Right renal cortex interstitium (tissue), 3 donors: Measurements from ENCODE around the gene ADAMTS17. TPM values are rescaled to one million over a fixed set of nuclear protein-coding genes. Genes with fewer than 3 reads are reported as not detected.

Experiments
- DNase-seq, 3 donors: peaks; one replicate each; pipeline ENCODE4 v3.0.0-alpha.2; 2013; ENCODE audit warnings: low read depth in 3 of 3, low spot score in 2 of 3
- polyA plus RNA-seq, 3 donors: library from polyadenylated mRNA; unstranded; fragments of 120-200 nt; gene quantifications; one replicate each; pipeline ENCODE4 v1.2.1, GENCODE V29; 2013; ENCODE audit not compliant: insufficient read length in 3 of 3

Gene ADAMTS17
- polyA plus RNA-seq, 3 donors: 1.4 to 2.1 (median 2.1) TPM

DNA sequence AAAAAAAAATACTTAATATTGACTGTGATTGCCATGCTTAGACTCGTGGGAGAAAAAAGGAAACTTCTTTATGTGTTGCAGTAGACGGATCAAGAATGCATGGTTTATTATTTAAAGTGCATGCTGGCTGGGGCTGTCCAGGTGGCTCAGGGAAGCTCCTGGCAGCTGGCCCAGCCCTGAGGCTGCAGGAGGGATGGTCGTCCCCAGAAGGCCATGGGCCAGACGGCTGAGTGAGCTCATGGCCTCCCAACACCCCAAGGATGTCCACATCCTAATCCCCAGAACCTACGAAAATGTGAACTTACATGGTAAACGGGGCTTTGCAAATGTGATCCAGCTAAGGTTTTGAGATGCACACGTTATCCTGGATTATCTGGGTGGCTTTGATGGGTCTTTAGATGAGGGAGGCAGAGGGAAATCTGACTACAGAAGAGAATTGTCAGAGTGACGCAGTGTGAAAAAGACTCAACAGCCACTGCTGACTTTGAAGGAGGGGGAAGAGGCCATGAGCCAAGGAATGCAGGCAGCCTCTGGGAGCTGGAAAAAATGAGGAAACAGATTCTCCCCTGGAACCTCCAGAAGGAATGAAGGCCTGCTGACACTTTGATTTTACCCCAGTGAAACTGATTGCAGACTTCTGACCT lies 29.8 kb downstream of the ADAMTS17 start:
- DNase-seq: no peak

- no peak for DNase-seq
Measured at GRCh38 chr15:100311154-100311625, 30.6 kb downstream of the ADAMTS17 start.

- DNase-seq: no peak
Measured at GRCh38 chr15:100310513-100311153, 31.1 kb downstream of the ADAMTS17 start.

GRCh38 chr15:100310041-100310405 lies 31.8 kb downstream of the ADAMTS17 start:
- DNase-seq: no peak

GRCh38 chr15:100309109-100310040 lies 32.4 kb downstream of the ADAMTS17 start:
- DNase-seq: no peak

- DNase-seq: no peak
Measured at GRCh38 chr15:100308608-100309007, 33.2 kb downstream of the ADAMTS17 start.

DNA sequence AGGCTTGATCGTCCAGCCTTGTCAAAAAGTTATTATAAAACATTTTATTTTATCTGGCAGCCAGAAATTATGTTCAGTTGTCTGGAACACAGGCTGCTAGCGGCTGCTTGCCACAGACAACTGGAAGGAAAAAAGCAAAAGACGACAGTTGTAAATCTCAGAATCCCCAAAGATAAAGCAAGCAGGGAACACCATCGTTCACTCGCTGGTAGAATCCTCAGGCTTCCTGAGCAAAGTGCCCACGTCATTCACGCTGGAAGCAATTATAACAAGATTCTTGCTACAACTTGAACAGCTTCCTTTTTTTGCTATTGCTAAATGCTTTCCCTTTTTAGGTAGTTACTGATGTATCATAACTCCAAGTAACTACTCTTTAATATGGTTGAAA lies 33.6 kb downstream of the ADAMTS17 start:
- DNase-seq: no peak

DNA sequence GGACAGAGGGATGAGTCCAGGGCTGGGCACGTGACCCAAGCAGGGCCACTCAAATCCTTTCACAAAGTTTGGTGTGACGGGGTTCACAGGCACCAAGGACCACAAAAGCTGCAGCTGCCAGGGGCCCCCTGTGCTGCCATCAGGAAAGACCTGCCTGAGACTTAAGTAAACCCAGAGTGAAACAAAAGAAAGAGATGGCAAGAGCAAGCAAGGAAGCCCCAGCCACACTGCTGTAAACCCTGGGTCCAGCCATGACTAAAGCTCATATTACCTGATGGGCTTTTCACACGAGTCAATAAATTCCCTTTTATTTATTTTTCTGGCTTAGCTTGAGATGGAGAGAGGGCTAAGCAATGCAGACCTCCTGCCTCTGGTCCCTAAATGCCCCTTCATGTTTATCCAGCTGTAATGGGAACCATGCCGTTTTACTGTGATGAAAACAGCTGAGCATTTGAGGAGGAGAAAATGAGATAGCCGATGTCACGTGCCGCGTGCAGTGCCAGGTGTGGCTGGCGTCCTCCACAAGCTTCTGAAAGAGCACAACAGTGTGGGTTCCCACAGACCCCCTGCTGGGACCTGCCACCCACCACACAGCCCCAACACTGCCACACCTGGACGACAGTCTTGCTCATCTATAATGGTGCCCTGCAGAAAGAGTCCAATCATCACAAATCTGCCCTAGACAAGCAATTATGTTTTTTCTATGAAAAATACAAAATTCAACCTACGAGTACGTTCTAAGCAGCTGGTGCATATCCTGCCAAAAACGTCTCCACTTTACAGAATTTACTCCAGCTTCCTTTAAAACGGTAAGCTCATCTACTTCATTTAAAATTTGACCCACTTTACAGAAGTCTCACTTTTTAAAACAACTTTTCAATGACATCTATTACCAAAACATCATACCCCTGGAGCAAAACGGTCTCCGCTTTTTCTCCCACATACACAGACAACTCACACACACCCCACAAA lies 34.2 kb downstream of the ADAMTS17 start:
- DNase-seq: no peak

DNA sequence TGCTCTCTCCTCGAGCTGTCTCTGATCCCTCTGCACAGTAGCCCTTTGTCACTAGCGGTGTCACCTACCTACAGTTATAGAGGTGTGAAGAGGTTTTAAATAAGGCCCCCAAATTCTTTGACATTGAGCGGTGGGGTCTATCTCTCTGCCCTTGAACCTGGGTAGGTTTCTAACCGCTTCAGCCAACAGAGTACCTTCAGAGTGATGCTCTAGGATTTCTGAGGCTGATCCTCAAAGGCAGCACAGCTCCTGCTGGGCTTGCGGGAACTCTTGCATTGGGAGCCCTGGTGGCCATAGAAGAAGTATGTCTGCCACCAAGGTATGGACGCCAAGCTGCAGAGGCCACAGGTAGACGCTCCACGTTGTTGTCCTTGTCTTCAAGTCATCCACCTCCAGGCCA lies 35.7 kb downstream of the ADAMTS17 start:
- DNase-seq: no peak

DNA sequence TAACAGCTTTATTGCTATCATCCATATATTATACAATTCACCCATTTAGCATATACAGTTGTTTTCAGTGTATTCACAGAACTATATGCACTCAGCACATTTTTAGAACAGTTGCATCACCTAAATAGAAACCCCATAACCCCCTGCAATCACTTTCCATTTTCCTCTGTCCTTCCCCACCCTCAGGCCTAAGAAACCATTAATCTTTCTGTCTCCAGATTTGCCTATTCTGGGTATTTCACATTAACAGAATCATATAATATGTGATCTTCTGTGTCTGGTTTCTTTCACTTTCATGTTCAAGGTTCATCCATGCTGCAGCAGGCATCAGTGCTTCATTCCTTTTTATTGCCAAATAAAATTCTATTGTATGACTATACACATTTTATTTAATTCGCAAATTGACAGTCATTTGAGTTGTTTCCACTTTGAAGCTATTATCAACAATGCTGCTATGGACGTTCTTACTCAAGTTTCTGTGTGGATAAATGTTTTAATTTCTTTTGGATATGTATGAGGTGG lies 39.8 kb downstream of the ADAMTS17 start:
- DNase-seq: no peak

DNA sequence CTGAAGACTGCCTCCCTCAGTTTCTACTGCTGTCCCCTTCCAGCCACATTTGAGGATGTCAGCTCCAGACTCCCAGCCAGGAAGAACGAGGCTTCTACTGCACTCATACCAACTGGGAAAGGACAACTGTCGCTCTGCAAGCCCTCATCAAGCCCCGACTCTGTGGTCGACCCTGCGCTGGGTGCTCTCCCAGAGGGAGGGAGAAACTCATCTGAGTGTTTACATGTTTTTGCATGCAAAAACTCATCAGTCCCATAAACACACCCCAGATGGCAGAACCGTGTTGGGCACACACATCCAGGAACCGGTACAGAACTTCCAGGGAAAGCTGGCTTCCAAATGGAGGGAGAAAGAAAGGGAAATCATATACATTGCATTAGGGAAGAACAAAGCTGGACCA lies 43.5 kb downstream of the ADAMTS17 start:
- DNase-seq: no peak

DNA sequence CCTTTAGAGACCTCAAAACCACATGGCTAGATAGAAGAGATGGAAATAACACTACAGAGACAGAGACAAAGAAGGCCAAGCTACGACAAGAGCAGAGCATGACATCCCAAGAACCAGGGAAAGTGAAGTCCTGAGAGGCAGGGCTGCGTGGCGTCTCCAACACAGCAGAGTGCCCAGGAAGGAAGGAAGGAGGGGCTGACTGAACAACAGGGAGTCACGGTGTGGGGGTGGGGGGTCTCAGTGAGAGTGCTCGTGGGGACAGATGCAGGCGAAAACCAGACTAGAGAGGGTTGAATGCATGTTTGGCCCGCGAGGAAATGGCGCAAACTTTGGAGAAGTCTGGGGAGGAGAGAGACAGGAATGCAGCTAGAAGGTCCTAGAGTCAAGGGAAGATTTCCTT lies 44.0 kb downstream of the ADAMTS17 start:
- DNase-seq: no peak

DNA sequence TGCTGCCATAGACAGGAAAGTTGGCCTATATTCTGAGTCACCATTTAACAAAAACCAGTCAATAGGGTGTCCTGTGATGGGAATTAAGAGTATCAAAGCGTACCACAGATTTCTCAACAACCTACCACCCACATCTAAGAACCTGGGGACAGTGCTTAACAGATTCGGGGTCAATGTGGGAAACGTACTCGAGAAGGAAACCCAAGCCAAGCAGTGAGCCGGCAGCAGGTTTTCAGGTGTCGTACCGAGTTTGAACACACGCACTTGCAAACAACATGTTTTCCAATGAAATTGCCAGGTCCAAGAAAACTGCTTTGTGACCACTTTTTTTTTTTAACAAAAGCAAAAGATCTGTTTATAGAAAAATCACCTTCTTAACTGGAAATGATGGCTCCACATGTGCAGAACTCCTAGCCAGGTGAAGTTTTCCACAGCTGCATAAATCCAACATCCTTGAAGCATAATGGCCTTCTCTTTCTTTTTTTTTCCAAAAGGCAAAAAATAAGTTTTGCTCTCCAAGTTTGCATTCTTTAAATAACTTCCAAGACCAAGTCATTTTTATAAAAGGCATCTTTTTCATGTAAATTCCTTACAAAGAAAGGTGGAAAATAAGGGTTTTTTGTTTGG lies 45.7 kb downstream of the ADAMTS17 start:
- no peak for DNase-seq

GRCh38 chr15:100292010-100292409 lies 49.8 kb downstream of the ADAMTS17 start:
- no peak for DNase-seq

DNA sequence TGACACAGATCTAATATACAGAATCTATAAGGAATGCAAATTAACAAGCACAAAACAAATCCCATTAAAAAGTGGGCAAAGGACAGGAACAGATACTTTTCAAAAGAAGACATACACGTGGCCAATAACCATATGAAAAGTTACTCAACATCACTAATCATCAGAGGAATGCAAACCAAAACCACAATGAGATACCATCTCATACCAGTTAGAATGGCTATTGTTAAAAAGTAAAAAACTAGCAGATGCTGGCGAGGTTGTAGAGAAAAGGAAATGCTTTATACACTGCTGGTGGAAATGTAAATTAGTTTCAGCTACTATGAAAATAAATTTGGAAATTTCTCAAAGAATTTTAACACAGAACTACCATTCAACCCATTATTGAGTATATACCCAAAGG lies 50.7 kb downstream of the ADAMTS17 start:
- DNase-seq: no peak

DNA sequence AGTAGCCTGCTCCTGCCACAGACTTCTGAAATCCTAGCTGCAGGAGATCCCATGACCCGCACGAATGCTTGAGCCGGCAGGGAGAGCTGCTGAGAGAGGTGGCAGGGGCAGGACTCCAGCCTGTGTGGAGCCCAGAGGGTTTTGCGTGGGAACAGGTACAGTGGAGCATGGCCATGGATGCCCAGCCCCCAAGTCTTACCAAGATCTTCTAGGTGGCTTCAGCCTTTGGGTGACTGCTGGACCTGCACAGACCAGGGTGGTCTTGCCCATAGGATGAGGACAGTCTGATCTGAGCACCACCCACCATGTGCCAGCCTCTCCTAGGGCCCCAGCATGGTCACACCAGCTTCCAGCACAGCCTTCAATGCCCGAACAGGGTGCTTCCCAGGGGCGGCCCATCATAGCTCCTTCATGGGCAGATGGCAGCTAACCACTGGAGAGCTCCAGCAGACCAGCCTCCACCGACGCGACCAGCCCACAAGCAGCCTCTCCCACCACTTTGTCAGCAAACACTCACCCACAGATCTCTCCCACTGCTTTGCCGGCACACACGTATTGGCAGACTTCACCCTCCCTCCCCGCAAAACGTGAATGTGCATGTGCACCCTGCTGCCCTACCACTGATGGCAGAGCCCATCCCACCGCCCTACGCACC lies 56.0 kb downstream of the ADAMTS17 start:
- no peak for DNase-seq

DNA sequence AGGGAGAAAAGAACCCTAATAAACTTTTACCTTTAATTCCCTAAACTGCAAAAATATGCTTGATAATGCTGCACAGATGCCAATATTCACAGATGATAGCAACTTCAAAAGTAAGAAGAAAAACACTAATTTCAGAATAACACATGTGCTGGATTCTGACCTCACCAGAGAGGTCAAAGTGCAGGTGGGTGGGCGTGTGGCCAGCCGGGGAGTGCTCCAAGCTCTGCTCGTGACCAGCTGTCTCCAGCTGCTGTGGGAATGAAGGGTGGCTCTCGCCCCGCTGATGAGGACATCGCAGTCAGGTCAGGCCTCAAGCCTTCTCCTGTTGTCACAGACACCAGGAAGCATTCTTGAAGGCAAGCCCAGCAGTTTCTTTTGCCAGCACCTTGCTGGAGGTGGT lies 57.1 kb downstream of the ADAMTS17 start:
- DNase-seq: peak in 1 of 3 donors; percentile 19

GRCh38 chr15:100284191-100284590 lies 57.6 kb downstream of the ADAMTS17 start:
- no peak for DNase-seq
